ENCODE results near the gene NEDD9.

DNA sequence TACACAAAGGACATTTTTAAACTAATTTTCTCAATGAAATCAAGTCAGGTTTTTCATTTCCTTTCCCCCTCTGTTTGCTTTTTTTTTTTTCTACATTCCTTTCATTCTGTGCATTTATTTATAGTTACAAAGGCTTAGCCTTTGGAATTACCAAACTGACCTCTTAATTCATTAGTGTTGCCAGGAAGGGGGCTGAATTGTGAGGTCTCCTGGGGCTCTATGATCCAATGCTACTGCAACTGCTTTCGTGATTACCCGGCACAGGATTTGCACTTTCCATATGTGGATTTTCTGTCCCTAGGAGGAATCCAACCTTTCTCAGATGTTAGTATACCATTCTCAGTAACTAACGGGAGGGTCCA lies 35.3 kb downstream of the NEDD9 start:
- TF ChIP-seq, protein P1, sequence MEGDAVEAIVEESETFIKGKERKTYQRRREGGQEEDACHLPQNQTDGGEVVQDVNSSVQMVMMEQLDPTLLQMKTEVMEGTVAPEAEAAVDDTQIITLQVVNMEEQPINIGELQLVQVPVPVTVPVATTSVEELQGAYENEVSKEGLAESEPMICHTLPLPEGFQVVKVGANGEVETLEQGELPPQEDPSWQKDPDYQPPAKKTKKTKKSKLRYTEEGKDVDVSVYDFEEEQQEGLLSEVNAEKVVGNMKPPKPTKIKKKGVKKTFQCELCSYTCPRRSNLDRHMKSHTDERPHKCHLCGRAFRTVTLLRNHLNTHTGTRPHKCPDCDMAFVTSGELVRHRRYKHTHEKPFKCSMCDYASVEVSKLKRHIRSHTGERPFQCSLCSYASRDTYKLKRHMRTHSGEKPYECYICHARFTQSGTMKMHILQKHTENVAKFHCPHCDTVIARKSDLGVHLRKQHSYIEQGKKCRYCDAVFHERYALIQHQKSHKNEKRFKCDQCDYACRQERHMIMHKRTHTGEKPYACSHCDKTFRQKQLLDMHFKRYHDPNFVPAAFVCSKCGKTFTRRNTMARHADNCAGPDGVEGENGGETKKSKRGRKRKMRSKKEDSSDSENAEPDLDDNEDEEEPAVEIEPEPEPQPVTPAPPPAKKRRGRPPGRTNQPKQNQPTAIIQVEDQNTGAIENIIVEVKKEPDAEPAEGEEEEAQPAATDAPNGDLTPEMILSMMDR (optimal IDR thresholded peaks at IDR 0.05 in 1 of 3, IDR thresholded peaks at IDR 0.05 in 1 of 3, conservative IDR thresholded peaks at IDR 0.05 in 1 of 3; ENCODE audit: extremely low read depth in 1 of 3, insufficient read depth in 2 of 3, low read length in 3 of 3): no peak
- TF ChIP-seq EZH2 (IDR thresholded peaks at IDR 0.05; ENCODE audit: low read length): no peak
